ENCODE data around the gene BPIFB1.

Gene BPIFB1, protein sequence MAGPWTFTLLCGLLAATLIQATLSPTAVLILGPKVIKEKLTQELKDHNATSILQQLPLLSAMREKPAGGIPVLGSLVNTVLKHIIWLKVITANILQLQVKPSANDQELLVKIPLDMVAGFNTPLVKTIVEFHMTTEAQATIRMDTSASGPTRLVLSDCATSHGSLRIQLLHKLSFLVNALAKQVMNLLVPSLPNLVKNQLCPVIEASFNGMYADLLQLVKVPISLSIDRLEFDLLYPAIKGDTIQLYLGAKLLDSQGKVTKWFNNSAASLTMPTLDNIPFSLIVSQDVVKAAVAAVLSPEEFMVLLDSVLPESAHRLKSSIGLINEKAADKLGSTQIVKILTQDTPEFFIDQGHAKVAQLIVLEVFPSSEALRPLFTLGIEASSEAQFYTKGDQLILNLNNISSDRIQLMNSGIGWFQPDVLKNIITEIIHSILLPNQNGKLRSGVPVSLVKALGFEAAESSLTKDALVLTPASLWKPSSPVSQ

DNA sequence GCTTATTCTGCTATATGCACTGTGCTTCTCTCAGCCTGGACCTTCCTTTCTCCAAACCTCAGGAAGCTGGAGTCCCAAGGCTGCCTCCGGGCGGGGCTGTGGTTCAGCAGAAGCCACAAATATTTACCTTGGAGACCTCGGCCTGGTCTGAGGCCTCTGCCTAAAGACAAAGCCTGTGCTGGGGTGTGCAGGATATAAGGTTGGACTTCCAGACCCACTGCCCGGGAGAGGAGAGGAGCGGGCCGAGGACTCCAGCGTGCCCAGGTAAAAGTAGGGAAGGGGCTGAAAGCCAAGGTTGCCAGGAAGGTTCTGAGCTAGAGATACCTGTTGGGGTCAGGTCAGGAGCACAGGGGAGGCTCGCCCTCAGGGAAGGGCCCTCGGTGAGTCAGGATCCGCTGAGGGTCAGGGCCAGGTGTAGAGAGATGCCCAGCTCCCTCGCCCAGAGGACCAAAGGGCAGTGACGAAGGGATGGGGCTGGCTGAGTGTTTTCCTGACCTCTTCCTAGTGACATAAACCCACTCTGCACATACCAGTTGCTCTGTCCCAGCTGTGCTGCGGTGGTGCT lies at the start of gene BPIFB1:
Gene BPIFB1 (plus strand): TSS at position 224 of the 565 bp plus-strand sequence. CDS start 2,860 bp downstream, outside the sequence.
- no peak for DNase-seq (ENCODE audit: extremely low read depth in 1 of 2, low read depth in 1 of 2)

DNA sequence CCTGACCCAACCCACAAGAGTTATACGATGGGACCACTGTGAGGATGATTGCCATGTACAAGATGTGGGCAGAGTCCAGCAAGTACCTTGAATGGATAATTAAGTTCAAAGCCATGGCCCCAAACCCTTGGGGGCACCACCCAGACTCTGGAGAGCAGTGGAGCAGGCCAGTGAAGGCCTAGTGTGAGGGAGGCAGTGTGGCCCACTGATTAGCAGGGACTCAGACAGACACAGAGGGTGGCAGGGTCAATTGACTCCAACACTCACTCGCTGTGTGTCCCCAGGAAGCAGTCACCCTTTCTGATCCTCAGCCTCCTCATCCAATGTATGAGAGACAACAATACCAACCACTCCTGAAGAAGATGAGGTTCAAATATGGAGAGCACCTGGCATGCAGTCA lies 49.0 kb upstream of the BPIFB1 start:
- no peak for DNase-seq (ENCODE audit: extremely low read depth in 1 of 2, low read depth in 1 of 2)

DNA sequence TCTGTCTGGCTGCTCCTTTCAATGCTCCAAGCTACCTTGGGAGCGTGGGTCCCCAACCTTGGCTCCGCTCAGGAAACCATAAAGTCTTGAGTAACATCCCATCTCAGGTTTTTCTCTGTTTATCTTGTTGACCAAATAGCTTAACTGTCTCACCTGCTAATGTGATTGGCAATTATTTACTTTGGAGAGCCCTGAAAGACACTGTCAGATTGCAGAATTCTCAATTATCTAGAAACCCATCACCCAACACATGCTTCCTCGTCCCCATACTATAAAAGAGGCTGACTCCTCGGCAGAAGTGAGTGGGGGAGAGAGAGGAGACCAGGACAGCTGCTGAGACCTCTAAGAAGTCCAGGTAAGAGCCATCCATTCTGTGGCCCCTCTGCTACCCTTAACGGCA lies 47.3 kb upstream of the BPIFB1 start, which contains the start of gene BPIFA1:
Gene BPIFA1 (plus strand): TSS at position 301 of the 400 bp plus-strand sequence. CDS start 1,716 bp downstream, outside the sequence.
- no peak for DNase-seq (ENCODE audit: extremely low read depth in 1 of 2, low read depth in 1 of 2)

DNA sequence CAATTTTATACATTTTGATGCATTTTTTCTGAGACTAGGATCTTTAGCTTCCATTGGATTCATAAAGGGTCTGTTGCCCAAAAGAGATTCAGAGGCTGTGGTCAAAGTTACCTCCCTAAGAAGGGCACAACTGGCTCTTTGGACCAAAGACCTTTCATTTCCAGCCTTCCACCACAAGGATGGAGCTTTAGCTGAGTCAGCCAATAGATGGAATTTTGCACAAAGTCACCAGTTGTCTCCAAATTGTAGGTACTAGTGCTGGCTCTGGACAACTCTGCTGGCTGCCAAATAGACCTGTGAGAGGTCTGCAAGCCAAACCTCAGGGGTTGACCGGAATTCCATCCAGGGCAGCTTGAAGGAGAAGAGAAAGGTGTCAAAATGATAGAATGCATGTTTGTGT lies 46.7 kb upstream of the BPIFB1 start:
- DNase-seq (ENCODE audit: extremely low read depth in 1 of 2, low read depth in 1 of 2): no peak

DNA sequence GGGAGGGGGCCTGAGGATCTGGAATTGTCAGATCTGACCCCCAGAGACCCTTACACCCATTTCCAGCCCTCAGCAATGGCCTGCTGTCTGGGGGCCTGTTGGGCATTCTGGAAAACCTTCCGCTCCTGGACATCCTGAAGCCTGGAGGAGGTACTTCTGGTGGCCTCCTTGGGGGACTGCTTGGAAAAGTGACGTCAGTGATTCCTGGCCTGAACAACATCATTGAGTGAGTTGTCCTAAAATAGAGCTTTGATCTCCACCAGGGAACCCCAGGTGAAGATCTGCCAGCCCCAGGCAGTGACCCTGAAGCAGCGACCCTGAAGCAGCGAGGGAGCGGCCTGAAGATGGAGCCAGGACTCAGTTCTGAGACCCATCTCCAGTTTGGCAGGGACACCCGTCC lies 45.0 kb upstream of the BPIFB1 start:
- no peak for DNase-seq (ENCODE audit: extremely low read depth in 1 of 2, low read depth in 1 of 2)

DNA sequence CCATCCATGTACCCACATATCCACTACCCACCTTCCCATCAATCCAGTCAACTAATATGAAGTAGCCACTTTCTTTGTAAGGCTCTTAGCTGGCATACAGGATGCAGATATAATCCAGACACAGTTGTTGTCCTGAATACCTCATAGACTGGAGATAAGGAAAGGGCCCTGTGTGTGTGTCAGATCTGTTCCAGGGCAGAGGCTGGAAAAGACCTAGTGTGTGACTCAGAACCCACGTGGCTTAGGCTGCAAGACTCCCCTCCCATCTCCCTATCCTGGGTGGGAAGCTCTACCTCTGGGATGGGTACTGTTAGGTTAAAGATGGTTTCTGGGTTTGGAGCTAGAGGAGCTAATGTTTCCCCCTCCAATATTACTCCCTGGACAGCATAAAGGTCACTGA lies 43.6 kb upstream of the BPIFB1 start:
- no peak for DNase-seq (ENCODE audit: extremely low read depth in 1 of 2, low read depth in 1 of 2)

DNA sequence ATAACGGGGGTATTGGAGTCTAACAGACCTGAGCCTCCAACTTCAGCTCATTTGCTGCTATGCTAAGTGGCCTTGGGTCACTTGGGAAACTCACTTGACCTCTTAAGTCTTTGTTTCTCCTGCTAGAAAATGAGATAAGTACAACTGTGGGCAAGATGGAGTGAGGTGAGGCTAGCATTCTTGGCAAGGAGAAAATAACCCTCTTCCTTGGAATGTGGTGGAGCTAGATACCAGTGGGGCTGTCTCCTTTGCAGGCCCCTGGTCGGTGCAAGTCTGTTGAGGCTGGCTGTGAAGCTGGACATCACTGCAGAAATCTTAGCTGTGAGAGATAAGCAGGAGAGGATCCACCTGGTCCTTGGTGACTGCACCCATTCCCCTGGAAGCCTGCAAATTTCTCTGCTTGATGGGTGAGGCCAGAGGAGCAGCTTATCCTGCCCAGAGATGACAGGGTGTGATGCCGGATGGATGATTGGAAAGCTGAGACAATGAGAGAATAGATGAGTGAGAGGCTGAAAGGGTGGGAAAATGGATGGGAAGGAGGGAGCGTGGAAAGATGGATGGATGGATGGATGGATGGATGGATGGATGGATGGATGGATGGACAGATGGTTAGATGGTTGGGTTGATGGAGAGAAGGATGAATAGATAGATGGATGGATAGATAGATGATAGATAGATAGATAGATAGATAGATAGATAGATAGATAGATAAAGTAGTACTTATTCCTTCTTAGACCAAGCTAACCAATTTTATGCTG lies 42.9 kb upstream of the BPIFB1 start:
- DNase-seq (ENCODE audit: extremely low read depth in 1 of 2, low read depth in 1 of 2): no peak

DNA sequence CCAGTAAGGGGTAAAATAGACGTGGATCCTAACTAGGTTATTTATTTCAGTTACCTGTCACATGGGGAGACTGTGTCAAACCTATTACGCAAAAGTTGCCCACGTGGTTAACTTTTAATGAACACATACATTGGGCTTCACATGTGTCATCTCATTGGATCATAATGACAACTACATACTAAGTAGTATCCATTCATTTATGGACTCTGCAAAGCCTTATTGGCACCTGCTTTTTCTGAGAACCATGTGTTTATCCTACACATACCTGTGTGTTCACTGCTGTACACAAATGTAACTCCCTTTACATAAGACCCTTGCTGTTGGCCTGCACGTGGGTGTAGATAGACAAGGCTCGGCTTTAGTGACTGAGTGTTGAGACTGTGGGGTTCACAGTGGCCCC lies 42.1 kb upstream of the BPIFB1 start:
- no peak for DNase-seq (ENCODE audit: extremely low read depth in 1 of 2, low read depth in 1 of 2)

DNA sequence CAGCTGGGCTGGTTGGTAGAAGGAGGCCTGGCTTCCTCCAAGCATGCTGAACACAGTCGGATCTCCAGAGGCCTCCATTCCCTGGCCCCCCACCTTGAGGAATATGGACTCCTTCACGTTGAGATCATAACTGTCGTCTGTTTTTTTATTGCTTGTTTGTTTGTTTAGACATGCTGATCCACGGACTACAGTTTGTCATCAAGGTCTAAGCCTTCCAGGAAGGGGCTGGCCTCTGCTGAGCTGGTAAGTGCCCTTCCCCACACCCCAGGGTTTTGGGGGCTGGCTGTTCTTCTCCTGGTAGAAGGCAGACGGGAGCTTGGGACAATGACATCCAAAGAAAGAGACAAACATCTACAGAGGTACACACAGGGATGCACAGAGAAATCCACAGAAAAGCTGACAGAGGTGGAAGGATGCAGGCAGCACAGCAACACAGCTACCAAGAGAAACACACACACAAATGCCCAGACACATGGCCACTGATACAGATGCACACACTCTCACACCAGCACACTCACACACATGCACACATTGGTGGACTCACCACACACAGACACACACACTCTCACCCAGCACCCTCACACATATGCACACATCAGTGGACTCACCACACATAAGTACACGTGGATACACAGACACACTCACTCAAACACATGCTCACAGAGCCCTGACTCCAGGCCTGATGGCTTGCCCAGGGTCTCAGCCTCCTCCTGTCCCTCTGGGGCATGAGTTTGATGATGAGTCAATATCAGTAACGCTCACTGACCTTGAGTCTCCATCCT lies 40.5 kb upstream of the BPIFB1 start:
- no peak for DNase-seq (ENCODE audit: extremely low read depth in 1 of 2, low read depth in 1 of 2)

DNA sequence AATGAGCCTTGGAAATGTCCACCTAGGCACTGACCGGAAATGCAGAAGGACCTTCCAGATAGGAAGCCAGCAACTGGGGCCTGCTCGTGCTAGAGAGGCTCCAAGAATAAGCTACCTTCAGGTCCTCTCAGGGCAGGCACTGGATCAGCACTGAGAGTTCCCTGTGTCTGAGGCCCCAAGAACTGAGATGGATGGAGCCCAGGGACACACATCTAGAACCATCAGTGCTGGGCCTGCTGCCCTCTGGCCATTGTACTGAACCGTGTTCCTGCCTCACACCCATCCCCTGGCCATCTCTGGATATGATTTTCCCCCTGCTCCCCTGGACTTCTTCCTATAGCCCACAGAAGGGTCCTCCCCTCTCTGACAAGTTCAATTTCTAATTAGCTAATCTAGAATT lies 36.9 kb upstream of the BPIFB1 start:
- no peak for DNase-seq (ENCODE audit: extremely low read depth in 1 of 2, low read depth in 1 of 2)

DNA sequence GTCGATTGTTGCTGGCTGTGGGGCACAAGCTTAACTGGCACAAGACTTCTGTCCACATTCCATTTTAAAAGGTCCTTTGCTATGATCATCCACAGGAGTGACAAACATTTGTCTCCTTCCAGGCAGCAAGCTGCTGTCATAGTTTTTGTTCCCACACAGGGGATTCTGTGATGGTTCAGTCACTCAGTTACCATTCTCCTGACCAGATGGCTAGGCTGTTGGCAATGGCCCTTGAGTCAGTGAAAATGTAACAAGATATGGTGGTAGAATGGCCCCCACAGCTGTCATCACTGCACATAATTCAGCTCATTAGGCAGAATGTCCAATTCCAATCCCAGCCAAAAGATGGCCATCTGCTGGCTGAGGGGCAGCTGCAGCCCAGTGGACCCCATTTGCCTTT lies 33.6 kb upstream of the BPIFB1 start:
- no peak for DNase-seq (ENCODE audit: extremely low read depth in 1 of 2, low read depth in 1 of 2)

DNA sequence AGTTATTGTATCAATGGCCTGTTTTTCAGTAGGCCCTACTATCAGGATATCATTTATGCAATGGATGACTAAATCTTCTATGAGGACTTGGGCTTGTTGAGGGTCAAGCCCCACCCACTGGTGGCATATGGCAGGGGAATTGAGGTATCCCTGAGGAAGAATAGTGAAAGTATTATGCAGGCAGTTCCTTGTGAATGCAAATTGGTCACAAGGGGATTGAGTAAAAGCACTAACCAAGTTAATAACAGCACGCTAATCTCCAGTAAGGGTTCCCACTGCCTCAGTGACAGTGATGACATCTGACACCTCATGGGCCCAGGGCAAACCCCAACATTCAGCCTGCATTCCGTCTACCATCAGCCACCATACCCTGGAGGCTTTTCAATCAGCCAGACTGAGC lies 32.3 kb upstream of the BPIFB1 start:
- no peak for DNase-seq (ENCODE audit: extremely low read depth in 1 of 2, low read depth in 1 of 2)

DNA sequence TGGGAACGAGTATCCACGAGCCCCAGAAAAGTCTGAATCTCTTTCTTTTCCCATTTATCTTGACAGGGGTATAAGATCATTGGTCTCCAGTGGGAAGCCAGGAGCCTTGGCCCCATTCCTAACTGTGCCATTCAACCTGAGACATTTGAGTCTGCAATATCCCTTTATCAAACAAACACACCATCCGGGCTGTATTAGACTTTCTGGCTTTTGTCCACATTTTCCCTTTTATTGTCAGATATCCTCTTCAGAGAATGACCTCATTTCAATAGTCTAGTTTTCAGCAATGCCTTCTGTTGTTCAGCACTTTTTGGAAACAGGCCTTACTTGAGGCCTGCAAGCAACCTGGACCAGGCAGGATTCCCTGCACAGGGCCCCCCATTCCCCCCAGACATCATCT lies 31.5 kb upstream of the BPIFB1 start:
- DNase-seq (ENCODE audit: extremely low read depth in 1 of 2, low read depth in 1 of 2): no peak

DNA sequence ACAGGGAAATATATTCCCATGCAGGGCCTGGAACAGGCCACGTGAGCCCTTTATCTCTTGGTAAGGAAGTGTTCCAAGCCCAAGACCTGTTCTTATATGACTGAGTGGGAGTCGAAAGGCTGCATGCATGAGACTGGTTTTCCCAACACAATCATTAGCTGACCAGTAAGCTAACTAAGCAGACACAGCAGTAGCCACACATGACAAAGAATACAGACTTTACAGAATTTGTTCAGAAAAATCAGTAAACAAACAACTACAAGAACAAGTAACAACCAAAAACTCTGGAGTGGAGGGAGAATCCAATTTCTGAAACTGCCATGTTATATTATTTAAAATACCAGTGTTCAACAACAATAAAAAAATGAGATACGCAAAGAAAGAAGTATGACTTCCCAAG lies 30.6 kb upstream of the BPIFB1 start:
- DNase-seq (ENCODE audit: extremely low read depth in 1 of 2, low read depth in 1 of 2): no peak

DNA sequence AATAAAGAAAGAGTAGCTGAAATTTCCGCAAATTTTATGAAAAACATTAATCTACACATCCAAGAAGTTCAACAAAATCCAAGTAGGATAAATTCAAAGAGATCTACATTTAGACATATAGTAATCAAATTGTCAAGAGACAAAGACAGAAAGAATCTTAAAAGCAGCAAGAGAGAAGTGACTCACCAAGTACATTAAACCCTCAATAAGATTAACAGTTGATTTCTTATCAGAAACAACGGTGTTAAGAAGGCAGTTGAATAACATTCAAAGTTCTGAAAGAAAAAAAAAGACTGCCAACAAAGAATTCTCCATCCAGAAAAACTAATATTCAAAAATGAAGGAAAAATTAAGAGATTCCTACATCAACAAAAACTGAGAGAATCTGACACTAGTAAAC lies 28.0 kb upstream of the BPIFB1 start:
- no peak for DNase-seq (ENCODE audit: extremely low read depth in 1 of 2, low read depth in 1 of 2)

DNA sequence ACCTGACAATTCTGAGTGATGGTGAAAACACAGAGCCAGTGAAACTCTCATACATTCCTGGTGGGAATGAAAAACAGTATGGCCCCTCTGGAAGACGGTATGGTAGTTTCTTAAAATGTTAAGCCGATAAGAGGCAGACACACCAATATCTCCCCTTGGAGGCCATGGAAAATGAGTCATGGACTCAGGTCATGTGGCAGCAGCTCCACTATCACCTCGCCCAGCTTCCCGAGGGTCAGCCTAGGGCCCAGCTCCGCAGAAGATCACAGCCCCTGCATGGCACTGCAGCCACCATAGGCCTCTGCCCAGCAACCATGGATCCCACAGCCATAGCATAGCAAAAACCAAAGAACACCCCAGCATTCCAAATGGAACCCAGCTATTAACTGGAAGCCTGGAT lies 25.8 kb upstream of the BPIFB1 start:
- DNase-seq (ENCODE audit: extremely low read depth in 1 of 2, low read depth in 1 of 2): no peak

DNA sequence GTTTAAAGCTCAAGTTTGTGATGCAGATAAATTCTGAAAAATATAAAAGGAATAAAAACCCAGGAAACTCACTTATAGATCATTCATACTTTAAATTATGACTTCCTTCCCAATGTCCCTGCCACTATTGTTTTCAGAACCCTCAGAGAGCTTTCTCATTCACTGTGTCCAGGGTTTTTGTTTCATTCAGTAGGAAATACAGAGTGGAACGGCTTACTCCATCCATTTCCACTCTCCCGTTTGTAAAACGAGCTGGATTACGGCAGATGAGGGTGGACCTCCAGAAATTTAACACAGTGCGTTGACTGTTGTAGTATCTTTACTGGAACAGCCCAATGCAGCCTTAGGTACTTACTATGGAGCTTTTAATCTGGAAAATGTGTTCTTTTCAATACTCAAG lies 23.6 kb upstream of the BPIFB1 start:
- DNase-seq (ENCODE audit: extremely low read depth in 1 of 2, low read depth in 1 of 2): no peak

DNA sequence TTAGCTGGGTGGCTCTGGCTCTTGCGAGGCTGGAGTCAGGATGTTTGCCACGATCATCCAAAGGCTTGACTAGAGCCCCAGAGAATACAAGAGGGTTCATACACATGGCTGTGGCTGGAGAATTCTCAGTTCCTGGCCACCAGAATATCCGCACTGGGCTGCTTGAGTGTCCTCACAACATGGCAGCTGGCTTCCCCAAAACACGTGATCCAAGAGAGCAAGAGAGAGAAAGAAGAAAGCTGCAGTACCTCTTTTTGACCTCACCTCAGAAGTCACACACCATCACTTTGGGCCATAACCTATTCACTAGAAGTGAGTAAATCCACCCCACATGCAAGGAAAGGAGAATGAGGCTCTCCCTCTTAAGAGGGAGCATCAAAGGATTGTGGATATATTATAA lies 21.5 kb upstream of the BPIFB1 start:
- no peak for DNase-seq (ENCODE audit: extremely low read depth in 1 of 2, low read depth in 1 of 2)

DNA sequence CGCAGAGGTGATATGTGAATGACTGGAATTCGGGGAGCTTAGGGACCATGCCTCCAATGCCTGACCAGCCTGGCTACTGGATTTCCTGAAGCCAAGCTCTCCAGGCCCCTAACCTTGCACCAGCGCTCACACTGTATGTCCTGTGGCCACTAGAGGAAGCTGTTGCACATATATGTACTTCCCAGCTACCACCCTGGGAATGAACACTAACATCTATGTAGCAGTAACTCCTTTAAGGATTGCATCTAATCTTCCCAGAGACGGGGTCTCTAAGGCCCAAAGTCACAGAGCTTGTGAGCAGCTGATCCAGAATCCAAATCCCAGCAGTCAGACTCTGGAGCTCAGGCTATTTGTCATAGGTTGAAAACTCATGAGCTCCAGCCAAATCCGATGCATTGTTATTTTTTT lies 20.4 kb upstream of the BPIFB1 start:
- no peak for DNase-seq (ENCODE audit: extremely low read depth in 1 of 2, low read depth in 1 of 2)

DNA sequence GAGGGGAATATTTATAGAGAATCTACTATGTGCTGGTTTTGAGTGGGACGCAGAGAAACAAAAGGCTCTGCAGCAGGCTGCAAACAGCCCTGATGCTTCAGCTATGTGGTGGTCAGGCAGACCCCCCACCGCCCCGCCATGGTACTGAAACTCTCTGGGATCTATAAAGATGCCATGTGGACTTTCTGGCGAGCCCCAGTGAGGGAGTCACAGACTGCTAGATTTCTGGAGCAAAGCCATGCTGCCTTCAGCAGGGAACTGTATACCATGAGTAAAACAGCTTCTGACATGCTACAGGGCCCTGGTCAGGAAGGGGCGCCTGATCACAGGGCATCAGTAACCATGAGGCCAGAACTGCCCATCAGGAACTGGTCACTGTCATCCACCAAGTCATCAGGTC lies 19.2 kb upstream of the BPIFB1 start:
- DNase-seq (ENCODE audit: extremely low read depth in 1 of 2, low read depth in 1 of 2): no peak

DNA sequence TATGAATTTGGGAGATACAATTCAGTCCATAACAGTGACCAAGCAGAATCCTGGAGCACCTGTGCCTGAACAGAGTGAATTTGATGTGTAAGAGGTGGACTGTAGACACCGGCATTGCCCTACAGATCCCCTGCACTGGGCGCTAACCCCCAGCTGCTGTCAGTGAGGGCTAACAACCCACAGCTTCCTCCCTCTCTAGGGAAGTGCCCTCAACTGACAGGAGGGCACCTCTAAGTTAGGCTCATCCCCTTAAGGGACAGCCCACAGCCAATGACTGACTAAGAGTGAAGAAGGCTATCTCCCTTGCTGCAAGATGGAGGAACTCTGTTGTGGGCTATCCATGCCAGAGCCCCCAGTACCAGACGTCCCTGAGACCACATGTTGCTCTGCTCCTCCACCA lies 15.3 kb upstream of the BPIFB1 start:
- no peak for DNase-seq (ENCODE audit: extremely low read depth in 1 of 2, low read depth in 1 of 2)
